Keratinocyte (primary cell): Measurements from ENCODE around the gene LSM12. TPM values are rescaled to one million over a fixed set of nuclear protein-coding genes. Genes with fewer than 3 reads are reported as not detected.

Experiments used
- DNase-seq: peaks from one replicate; pipeline ENCODE4 v3.0.0-alpha.2; 2011; ENCODE audit warnings: low read depth, missing footprints, low spot score
- FAIRE-seq: peaks from 2 replicates; lab custom pipeline; 2011; peaks lifted over from hg19 to GRCh38; lab: Jason Lieb, UNC
- H2AFZ ChIP-seq: 2 replicates; pipeline ENCODE4 v1.6.0; 2012; ENCODE audit warnings: low read length, control low read depth, inconsistent platforms; ENCODE audit not compliant: control insufficient read depth
- H3K27ac ChIP-seq: 2 replicates; pipeline ENCODE4 v1.5.1; 2011; ENCODE audit warnings: low read length; ENCODE audit not compliant: control insufficient read depth, insufficient read depth
- H3K27me3 ChIP-seq: 3 replicates; pipeline ENCODE4 v1.6.0; 2011; ENCODE audit warnings: low read length; ENCODE audit not compliant: control insufficient read depth, insufficient read depth; ENCODE audit errors: extremely low read depth
- H3K36me3 ChIP-seq, 2 experiments: 2 replicates in 1 of 2; 3 replicates in 1 of 2; pipeline ENCODE4 v1.5.1; 2011; ENCODE audit warnings: low read length in 2 of 2, mild to moderate bottlenecking in 1 of 2; ENCODE audit not compliant: control insufficient read depth in 2 of 2, insufficient read depth in 2 of 2; ENCODE audit errors: extremely low read depth in 1 of 2
- H3K4me1 ChIP-seq: 3 replicates; pipeline ENCODE4 v1.5.1; 2011; ENCODE audit warnings: low read length; ENCODE audit not compliant: control insufficient read depth, insufficient read depth; ENCODE audit errors: extremely low read depth
- H3K4me2 ChIP-seq: 3 replicates; pipeline ENCODE4 v1.6.0; 2011; ENCODE audit warnings: low read depth, low read length; ENCODE audit not compliant: control insufficient read depth, insufficient read depth; ENCODE audit errors: extremely low read depth
- H3K4me3 ChIP-seq, 3 experiments: fragments of 200-600 bp in 1 of 3; sonication (generic) in 1 of 3; 2 replicates in 2 of 3; 3 replicates in 1 of 3; pipeline ENCODE4 v1.5.1; 2011 to 2016; ENCODE audit warnings: low read length in 3 of 3, mild to moderate bottlenecking in 3 of 3, control low read depth in 2 of 3, inconsistent platforms in 1 of 3, low read depth in 1 of 3, mixed read lengths in 1 of 3, mixed run types in 1 of 3, moderate library complexity in 1 of 3; ENCODE audit not compliant: control insufficient read depth in 2 of 3, insufficient read depth in 2 of 3; ENCODE audit errors: extremely low read depth in 1 of 3
- H3K79me2 ChIP-seq: 2 replicates; pipeline ENCODE4 v1.6.0; 2012; ENCODE audit warnings: low read length; ENCODE audit not compliant: control insufficient read depth, insufficient read depth
- H3K9ac ChIP-seq: 3 replicates; pipeline ENCODE4 v1.6.0; 2011; ENCODE audit warnings: low read length; ENCODE audit not compliant: control insufficient read depth, insufficient read depth; ENCODE audit errors: extremely low read depth
- H3K9me1 ChIP-seq: 3 replicates; pipeline ENCODE4 v1.6.0; 2011; ENCODE audit warnings: low read length; ENCODE audit not compliant: control insufficient read depth, insufficient read depth; ENCODE audit errors: extremely low read depth
- H3K9me3 ChIP-seq: 2 replicates; pipeline ENCODE4 v1.5.1; 2012; ENCODE audit warnings: low read depth, low read length; ENCODE audit not compliant: control insufficient read depth
- H4K20me1 ChIP-seq: 3 replicates; pipeline ENCODE4 v1.6.0; 2011; ENCODE audit warnings: low read length; ENCODE audit not compliant: control insufficient read depth, insufficient read depth; ENCODE audit errors: extremely low read depth
- CTCF ChIP-seq, 3 experiments: IDR thresholded peaks in 1 of 3; conservative IDR thresholded peaks in 1 of 3; optimal IDR thresholded peaks in 1 of 3; 2 replicates in 2 of 3; 3 replicates in 1 of 3; pipeline versions ENCODE3 to v1.5.1; 2011; ENCODE audit warnings: low read length in 3 of 3, mild to moderate bottlenecking in 3 of 3, moderate library complexity in 2 of 3, control low read depth in 1 of 3, inconsistent platforms in 1 of 3; ENCODE audit not compliant: insufficient read depth in 2 of 3; ENCODE audit errors: extremely low read depth in 1 of 3
- EZH2 ChIP-seq: IDR thresholded peaks from one replicate; pipeline ENCODE4 v1.6.1; 2012; ENCODE audit warnings: inconsistent platforms, mild to moderate bottlenecking, low read length, moderate library complexity
- dilution Hi-C: fragments of 300-500 bp; cut with MboI; formaldehyde crosslinking; loops from one replicate; pipeline ENCODE4 v1.7.0; 2020; ENCODE audit warnings: low sequenced_read_pairs; ENCODE audit not compliant: extremely low pct_ligation_motif_present
- polyA plus RNA-seq, 5 experiments: library from polyadenylated mRNA; depleted of rRNA in 3 of 5; stranded (reverse) in 3 of 5; stranded (forward) in 1 of 5; unstranded in 1 of 5; fragments of >200 nt; gene quantifications; 1 replicate in 1 of 5; 2 replicates in 3 of 5; 3 replicates in 1 of 5; pipeline versions ENCODE4 v1.2.1 to v1.2.3, GENCODE V29; 2011 to 2012; ENCODE audit warnings: missing spikeins in 2 of 5, low read depth in 1 of 5, low replicate concordance in 1 of 5

Gene LSM12
- polyA plus RNA-seq, 1 donor (not counting 4 experiments of a cell fraction or from before 2014, with no cell fraction given) = 49.5 TPM

- Histone ChIP-seq H3K9me1 (no peaks in the 10 kb centered on the region), H3K36me3 (peaks cover 14 to 26% of the 10 kb centered on the region in 2 experiments), H3K4me1 (peaks cover 6% of the 10 kb centered on the region), H3K4me3 (no peak overlapping the region), H4K20me1 (no peaks in the 10 kb centered on the region), H3K27ac (no peak overlapping the region), H3K9me3 (no peaks in the 10 kb centered on the region), H3K79me2 (no peaks in the 10 kb centered on the region), H3K9ac (no peak overlapping the region), H2AFZ (no peak overlapping the region), H3K27me3 (no peaks in the 10 kb centered on the region), H3K4me2 (no peak overlapping the region)
- no peak for DNase-seq
- no peak for TF ChIP-seq CTCF (optimal IDR thresholded peaks at IDR 0.05 in 1 of 3, IDR thresholded peaks at IDR 0.05 in 1 of 3, conservative IDR thresholded peaks at IDR 0.05 in 1 of 3; ENCODE audit: extremely low read depth in 1 of 3, insufficient read depth in 2 of 3, low read length in 3 of 3)
- no peak for FAIRE-seq
- dilution Hi-C loops = no loop called here
These were observed 9.3 kb upstream of the LSM12 start for GRCh38 chr17:44075598-44076293.

- Histone ChIP-seq H3K9me3 (no peaks in the 10 kb centered on the region), H3K27ac (no peak overlapping the region), H3K79me2 (no peaks in the 10 kb centered on the region), H2AFZ (no peak overlapping the region), H3K9me1 (no peaks in the 10 kb centered on the region), H3K4me2 (no peak overlapping the region), H3K4me3 (no peak overlapping the region), H4K20me1 (no peaks in the 10 kb centered on the region), H3K27me3 (no peaks in the 10 kb centered on the region), H3K36me3 (peaks cover 14 to 26% of the 10 kb centered on the region in 2 experiments), H3K9ac (no peak overlapping the region), H3K4me1 (peaks cover 12% of the 10 kb centered on the region)
- DNase-seq = no peak
- no peak for TF ChIP-seq EZH2
- no peak for TF ChIP-seq CTCF (optimal IDR thresholded peaks at IDR 0.05 in 1 of 3, IDR thresholded peaks at IDR 0.05 in 1 of 3, conservative IDR thresholded peaks at IDR 0.05 in 1 of 3; ENCODE audit: extremely low read depth in 1 of 3, insufficient read depth in 2 of 3, low read length in 3 of 3)
- FAIRE-seq = no peak
- dilution Hi-C loops = no loop called here
These were observed 8.4 kb upstream of the LSM12 start for GRCh38 chr17:44074911-44075285.
